Heart right ventricle (tissue), 16 donors: ENCODE measurements around the gene RNASE13. TPM values are rescaled to one million over a fixed set of nuclear protein-coding genes. Genes with fewer than 3 reads are reported as not detected.

Experiments used
- ATAC-seq, 8 donors: fragments of 200-7000 bp; cut with Tn5 transposase; one replicate each; pipeline ENCODE4 v1.9.1; 2020; ENCODE audit warnings: mild to moderate bottlenecking in 8 of 8, moderate library complexity in 8 of 8, moderate number of reproducible peaks in 1 of 8
- DNase-seq, 2 donors: peaks; one replicate each; pipeline ENCODE4 v3.0.0-alpha.2; 2020
- H3K27ac ChIP-seq, 10 donors: fragments of 200-600 bp; sonication (generic) in 2 of 10; one replicate each; pipeline versions ENCODE4 v1.5.0 to v1.8.0; 2020 to 2022; ENCODE audit warnings: mild to moderate bottlenecking in 3 of 10
- H3K27me3 ChIP-seq, 7 donors: fragments of 200-600 bp; one replicate each; pipeline ENCODE4 v1.8.0; 2021 to 2022; ENCODE audit warnings: mild to moderate bottlenecking in 2 of 7
- H3K36me3 ChIP-seq, 9 donors: fragments of 200-600 bp; sonication (generic) in 1 of 9; one replicate each; pipeline versions ENCODE4 v1.5.0 to v1.8.0; 2020 to 2022; ENCODE audit warnings: mild to moderate bottlenecking in 2 of 9
- H3K4me1 ChIP-seq, 9 donors: fragments of 200-600 bp; sonication (generic) in 1 of 9; one replicate each; pipeline versions ENCODE4 v1.5.0 to v1.8.0; 2020 to 2022; ENCODE audit warnings: mild to moderate bottlenecking in 4 of 9
- H3K4me3 ChIP-seq, 10 donors: fragments of 200-600 bp; sonication (generic) in 2 of 10; one replicate each; pipeline versions ENCODE4 v1.5.0 to v1.8.0; 2020 to 2022; ENCODE audit warnings: mild to moderate bottlenecking in 7 of 10, moderate library complexity in 2 of 10
- H3K9me3 ChIP-seq, 11 donors: fragments of 200-600 bp in 10 of 11; sonication (generic) in 2 of 11; one replicate each; pipeline versions ENCODE4 v1.5.0 to v1.8.0; 2013 to 2022; ENCODE audit warnings: mild to moderate bottlenecking in 2 of 11, control low read depth in 1 of 11, moderate library complexity in 1 of 11
- WGBS, 2 donors: extraction: QIAGEN DNeasy Blood & Tissue Kit; methylation state at CpG; one replicate each; pipeline ENCODE4 v1.1.7; 2013; ENCODE audit warnings: inconsistent platforms in 1 of 2; 5-methylcytosine and 5-hydroxymethylcytosine counted together
- intact Hi-C, 10 donors: fragments of 100-400 bp; cut with DNase I; formaldehyde crosslinking; loops; one replicate each; pipeline versions ENCODE4 v1.11.1 to v1.14.2; 2022
- polyA plus RNA-seq, 2 donors: library from polyadenylated mRNA; stranded (reverse); fragments of 200-250 nt; gene quantifications; one replicate each; pipeline ENCODE4 v1.2.3, GENCODE V29; 2013
- total RNA-seq, 10 donors: library from RNA; stranded (reverse); fragmentation: NEBNext Ultra II Directional in 3 of 10; extraction: Animal tissue kit (Norgen Biotek cat#: 25700) in 3 of 10; gene quantifications; one replicate each; pipeline versions ENCODE4 v1.2.1 to v1.2.4, GENCODE V29; 2021 to 2023
- TF ChIP-seq, protein P1 (sequence below), 9 donors: fragments of 200-600 bp; sonication (generic) in 2 of 9; IDR thresholded peaks; one replicate each; pipeline versions ENCODE4 v1.5.0 to v1.8.0; 2021 to 2022; ENCODE audit warnings: antibody characterized with exemption in 9 of 9, mild to moderate bottlenecking in 5 of 9, moderate library complexity in 1 of 9
- donor health status: Arrhythmogenic right ventricular cardiomyopathy.
- donor health status: ischemic (EF 13 %, LVEDD 7.1; RV severe dilation, severe dysfunction).
- donor health status: healthy with polysubstance abuse.
- donor health status: DM: no; HTN: yes; CAD: no.
- donor health status: DM: no; HTN: no; CAD: no.
- donor health status: ischemic (EF 25% LVEDD 6.9; RV normal size, moderate dysfunction).
- donor health status: ischemic (EF 25% LVEDD 5.7; RV mildly dilated, moderate dysfunction).
- donor health status: healthy.
- donor health status: DM: yes; HTN: yes; CAD: no.
- donor health status: Ischemic cardiomyopathy.
- donor health status: ischemic (EF 35%, LVEDD 5.7; RV mildly dilated, moderate dysfunction).
- donor health status: nonischemic (EF 11% LVEDD 7.7; RV severe dilation, severe dysfunction).
- donor health status: DM: yes; HTN: yes; CAD: no.
- donor health status: PGD.
- donor health status: ischemic (EF 29% LVEDD 5.4; RV normal size, mild dysfunction).
- donor health status: nonischemic (EF 23%, LVEDD 6.1; RV moderate dilation, normal function).

RNASE13 gene
- total and polyA plus RNA-seq, 12 donors = not detected

DNA sequence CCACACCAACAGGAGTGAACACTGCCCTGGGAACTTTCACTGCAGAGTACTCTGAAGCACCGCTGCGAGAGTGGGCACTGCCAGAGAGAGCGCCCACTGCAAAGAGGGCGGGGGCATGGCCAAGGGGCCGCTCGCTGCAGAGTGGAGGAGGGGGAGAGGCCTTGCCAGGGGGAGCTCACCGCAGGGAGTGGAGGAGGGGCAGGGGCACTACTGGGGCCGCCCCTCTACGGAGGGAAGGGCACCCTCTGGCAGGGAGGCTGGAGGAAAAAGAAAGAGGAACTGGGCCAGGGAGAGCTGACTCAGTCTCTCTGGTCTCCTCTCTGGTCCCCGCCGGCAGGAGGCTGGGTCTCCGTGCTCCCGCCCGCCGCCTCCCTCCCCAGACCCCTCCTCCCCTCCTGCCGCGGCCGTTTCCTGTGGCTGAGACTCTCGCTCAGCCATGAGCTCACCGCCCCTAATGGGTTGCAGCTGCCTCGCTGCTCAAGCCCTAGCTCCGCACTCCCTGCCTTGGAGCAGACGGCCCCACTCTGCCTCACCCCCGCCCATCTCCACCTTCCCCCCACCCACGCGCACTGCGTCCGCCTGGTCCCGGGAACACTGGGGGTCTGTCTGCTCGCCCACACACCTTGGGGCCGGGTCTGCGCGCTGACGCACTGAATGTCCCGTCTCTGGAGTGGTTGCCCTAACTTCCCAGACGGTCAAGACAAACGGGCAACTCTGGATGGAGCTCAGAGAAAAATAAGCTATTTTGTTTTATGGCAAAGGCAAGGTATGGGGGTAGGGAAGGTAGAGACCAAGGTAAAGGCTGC, 36.8 kb upstream of the RNASE13 start:
- DNase-seq (peak; percentile 88 to 91), ATAC-seq (peak; percentile 69 to 81 (median 74))
- H3K36me3 ChIP-seq = peaks cover 0 to 38% (median 17%) of the 10 kb centered on the region in 9 donors
- TF ChIP-seq, protein P1, sequence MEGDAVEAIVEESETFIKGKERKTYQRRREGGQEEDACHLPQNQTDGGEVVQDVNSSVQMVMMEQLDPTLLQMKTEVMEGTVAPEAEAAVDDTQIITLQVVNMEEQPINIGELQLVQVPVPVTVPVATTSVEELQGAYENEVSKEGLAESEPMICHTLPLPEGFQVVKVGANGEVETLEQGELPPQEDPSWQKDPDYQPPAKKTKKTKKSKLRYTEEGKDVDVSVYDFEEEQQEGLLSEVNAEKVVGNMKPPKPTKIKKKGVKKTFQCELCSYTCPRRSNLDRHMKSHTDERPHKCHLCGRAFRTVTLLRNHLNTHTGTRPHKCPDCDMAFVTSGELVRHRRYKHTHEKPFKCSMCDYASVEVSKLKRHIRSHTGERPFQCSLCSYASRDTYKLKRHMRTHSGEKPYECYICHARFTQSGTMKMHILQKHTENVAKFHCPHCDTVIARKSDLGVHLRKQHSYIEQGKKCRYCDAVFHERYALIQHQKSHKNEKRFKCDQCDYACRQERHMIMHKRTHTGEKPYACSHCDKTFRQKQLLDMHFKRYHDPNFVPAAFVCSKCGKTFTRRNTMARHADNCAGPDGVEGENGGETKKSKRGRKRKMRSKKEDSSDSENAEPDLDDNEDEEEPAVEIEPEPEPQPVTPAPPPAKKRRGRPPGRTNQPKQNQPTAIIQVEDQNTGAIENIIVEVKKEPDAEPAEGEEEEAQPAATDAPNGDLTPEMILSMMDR (IDR thresholded peaks at IDR 0.05) = peak in 2 of 9 donors; percentile 5 to 15
- no peaks in the 10 kb centered on the region for H3K9me3 ChIP-seq
- H3K27me3 ChIP-seq = peaks cover 0 to 17% (median 0%) of the 10 kb centered on the region in 7 donors
- WGBS, 2 donors = 2 to 5% methylated on average over 30 to 37 of the region's 37 CpGs
- H3K27ac ChIP-seq = peak overlapping the region; percentile 64 to 98 (median 95)
- intact Hi-C loops = loop anchor here in 1 of 10 donors (2.0 kb wide), 2 partner anchors 13 to 33 kb away; no protein-coding TSS in a partner anchor
- H3K4me1 ChIP-seq = peaks cover 6 to 44% (median 34%) of the 10 kb centered on the region in 9 donors
- H3K4me3 ChIP-seq = peak overlapping the region; percentile 61 to 86 (median 78)

GRCh38 chr14:21070610-21071224, 36.1 kb upstream of the RNASE13 start:
- TF ChIP-seq, protein P1 (IDR thresholded peaks at IDR 0.05) = no peak
- intact Hi-C loops = loop anchor here in 1 of 10 donors (2.0 kb wide), 2 partner anchors 14 to 34 kb away; no protein-coding TSS in a partner anchor
- no peaks in the 10 kb centered on the region for H3K9me3 ChIP-seq
- peak overlapping the region; percentile 64 to 98 (median 95) for H3K27ac ChIP-seq
- peaks cover 0 to 17% (median 0%) of the 10 kb centered on the region in 7 donors for H3K27me3 ChIP-seq
- DNase-seq = peak; percentile 63 to 66
- peak; percentile 13 to 57 (median 41) for ATAC-seq
- peak overlapping the region; percentile 61 to 86 (median 78) for H3K4me3 ChIP-seq
- WGBS, 2 donors = 0 to 1% methylated on average over 23 of the region's 23 CpGs
- H3K4me1 ChIP-seq = peaks cover 6 to 44% (median 34%) of the 10 kb centered on the region in 9 donors
- peaks cover 0 to 31% (median 10%) of the 10 kb centered on the region in 9 donors for H3K36me3 ChIP-seq

DNA sequence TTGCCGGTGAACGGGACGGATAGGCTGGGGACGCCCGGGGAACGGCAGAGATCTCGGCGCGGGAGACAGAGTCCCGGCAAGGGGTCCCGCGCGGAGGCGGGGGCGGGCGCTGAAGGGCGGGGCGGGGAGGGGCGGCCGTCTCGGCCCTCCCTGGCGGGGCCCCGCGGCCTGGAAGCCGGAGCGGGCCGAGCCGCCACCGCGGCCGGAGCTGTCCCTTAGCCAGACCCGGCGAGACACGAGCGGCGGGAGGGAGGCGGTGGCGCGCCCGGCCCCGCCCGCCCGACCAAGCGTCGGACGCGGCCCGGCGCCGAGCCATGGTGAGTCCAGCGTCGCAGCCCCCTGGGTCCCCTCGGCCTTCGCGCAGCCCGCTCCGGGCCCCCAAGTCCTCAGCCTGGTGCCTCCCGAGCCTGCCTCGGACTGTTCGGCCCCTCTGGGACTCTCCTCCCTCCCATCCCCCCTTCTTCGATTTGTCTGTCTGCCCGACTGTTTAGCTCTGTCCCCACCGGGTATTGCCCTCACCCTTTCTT, 35.5 kb upstream of the RNASE13 start, which contains the start of gene ARHGEF40:
Gene ARHGEF40, plus strand, starts transcription at position 222 of the 527 bp plus-strand sequence. Its CDS starts 93 bp downstream, at position 315.
- peak; percentile 65 to 81 for DNase-seq
- TF ChIP-seq, protein P1 (IDR thresholded peaks at IDR 0.05) = no peak
- Histone ChIP-seq H3K27ac (peak within 1 kb of the TSS; percentile 64 to 98 (median 95)), H3K4me1 (peaks cover 6 to 44% (median 34%) of the 10 kb centered on the region in 9 donors), H3K27me3 (peaks cover 0 to 17% (median 0%) of the 10 kb centered on the region in 7 donors), H3K36me3 (peaks cover 0 to 25% (median 8%) of the 10 kb centered on the region in 9 donors), H3K9me3 (no peaks in the 10 kb centered on the region), H3K4me3 (peak within 1 kb of the TSS; percentile 61 to 86 (median 78))
- intact Hi-C loops = loop anchor here in 1 of 10 donors (2.0 kb wide), 2 partner anchors 15 to 35 kb away; no protein-coding TSS in a partner anchor
- peak; percentile 34 to 82 (median 58) for ATAC-seq
- 0% methylated on average over 27 to 53 of the region's 63 CpGs for WGBS, 2 donors
